HepG2 (cell line): ENCODE measurements around the gene PLCD4. TPM values are rescaled to one million over a fixed set of nuclear protein-coding genes. Genes with fewer than 3 reads are reported as not detected.

Source experiments
- ARID5B ChIP-seq: IDR thresholded peaks from 2 replicates; pipeline ENCODE4 v1.4.0; 2020; ENCODE audit warnings: mild to moderate bottlenecking, missing genetic modification reagents
- CSRNP2 ChIP-seq: sonication (generic); formaldehyde crosslinking; conservative IDR thresholded peaks from 2 replicates; pipeline ENCODE4 v1.8.0; 2022; ENCODE audit warnings: low read depth, missing genetic modification reagents
- KAT2B ChIP-seq: fragments of 150-350 bp; IDR thresholded peaks from 2 replicates; pipeline ENCODE4 v1.6.1; 2014; ENCODE audit warnings: low read depth, low read length, borderline replicate concordance
- KDM4B ChIP-seq: sonication (generic); formaldehyde crosslinking; IDR thresholded peaks from 2 replicates; pipeline ENCODE4 v1.4.0; 2020; ENCODE audit warnings: missing genetic modification reagents
- PATZ1 ChIP-seq: sonication (generic); formaldehyde crosslinking; IDR thresholded peaks from 2 replicates; pipeline ENCODE4 v1.4.0; 2020; ENCODE audit warnings: missing genetic modification reagents
- RXRA ChIP-seq: sonication (generic); formaldehyde crosslinking; IDR thresholded peaks from 2 replicates; pipeline ENCODE4 v1.5.1; 2020; ENCODE audit warnings: missing genetic modification reagents
- SOX13 ChIP-seq, 3 experiments: fragments of 450-650 bp in 1 of 3; sonication (generic) in 1 of 3; formaldehyde crosslinking in 1 of 3; IDR thresholded peaks in 2 of 3; conservative IDR thresholded peaks in 1 of 3; 2 replicates each; pipeline versions ENCODE4 v1.5.0 to v1.6.1; 2016 to 2020; ENCODE audit warnings: antibody characterized with exemption in 1 of 3, mild to moderate bottlenecking in 1 of 3, missing compliant biosample characterization in 1 of 3, missing genetic modification reagents in 1 of 3, moderate library complexity in 1 of 3
- STAT6 ChIP-seq: sonication (generic); formaldehyde crosslinking; IDR thresholded peaks from 2 replicates; pipeline ENCODE4 v1.4.0; 2020; ENCODE audit warnings: missing genetic modification reagents, mild to moderate bottlenecking, borderline replicate concordance
- XRCC5 ChIP-seq: fragments of 200-400 bp; formaldehyde crosslinking; optimal IDR thresholded peaks from 2 replicates; pipeline ENCODE3; 2017; ENCODE audit warnings: mild to moderate bottlenecking, low read length
- ZIK1 ChIP-seq: sonication (generic); formaldehyde crosslinking; IDR thresholded peaks from 2 replicates; pipeline ENCODE4 v1.5.0; 2020; ENCODE audit warnings: mild to moderate bottlenecking, low read depth, missing genetic modification reagents, borderline replicate concordance
- ZNF235 ChIP-seq: sonication (generic); formaldehyde crosslinking; IDR thresholded peaks from 2 replicates; pipeline ENCODE4 v1.8.1; 2023; ENCODE audit warnings: mild to moderate bottlenecking, missing genetic modification reagents, borderline replicate concordance
- ZNF260 ChIP-seq: sonication (generic); formaldehyde crosslinking; IDR thresholded peaks from 2 replicates; pipeline ENCODE4 v1.4.0; 2020; ENCODE audit warnings: missing genetic modification reagents, low read depth, mild to moderate bottlenecking, borderline replicate concordance
- ZNF276 ChIP-seq: sonication (generic); formaldehyde crosslinking; IDR thresholded peaks from 2 replicates; pipeline ENCODE4 v1.4.0; 2020; ENCODE audit warnings: mild to moderate bottlenecking, low read depth, missing genetic modification reagents
- ZNF782 ChIP-seq: sonication (generic); formaldehyde crosslinking; IDR thresholded peaks from 2 replicates; pipeline ENCODE4 v1.4.0; 2020; ENCODE audit warnings: missing genetic modification reagents, mild to moderate bottlenecking, borderline replicate concordance
- polyA plus RNA-seq, 8 experiments: library from polyadenylated mRNA; depleted of rRNA in 3 of 8; stranded (reverse) in 7 of 8; unstranded in 1 of 8; fragments of >200 nt; fragmentation: Illumina TruSeq in 4 of 8; extraction: Trizol in 4 of 8; gene quantifications; 2 replicates each; pipeline versions ENCODE4 v1.2.1 to v1.2.3, GENCODE V29; 2011 to 2016; ENCODE audit warnings: low read depth in 4 of 8, missing spikeins in 1 of 8, mixed read lengths in 1 of 8; ENCODE audit not compliant: insufficient read depth in 1 of 8
- total RNA-seq, 5 experiments: library from RNA; depleted of rRNA; stranded (reverse); fragments of >200 nt; fragmentation: Illumina TruSeq; extraction: Trizol; gene quantifications; 2 replicates each; pipeline ENCODE4 v1.2.3, GENCODE V29; 2016; ENCODE audit warnings: low read depth in 1 of 5

Gene PLCD4
- total and polyA plus RNA-seq, 2 of the 13 experiments (the other 11 are each of a cell fraction or from before 2014, with no cell fraction given): 0.26 TPM; not detected in 1

- TF ChIP-seq STAT6 (peak; percentile 90; the same call in 1 of the 2 replicates), ZNF235 (CRISPR knock-in tag) (peak; percentile 94), RXRA (peak; percentile 81), PATZ1 (CRISPR knock-in tag) (peak; percentile 88), CSRNP2 (CRISPR knock-in tag) (0 out of 2 replicates have a peak, but pooled peaks have one; percentile 91), SOX13 (IDR thresholded peaks at IDR 0.05) (0 out of 2 replicates have a peak, but pooled peaks have one; percentile 44), SOX13 (CRISPR knock-in tag; conservative IDR thresholded peaks at IDR 0.05 in 1 of 2, IDR thresholded peaks at IDR 0.05 in 1 of 2) (0 out of 4 replicates have a peak, but pooled peaks of 1 of the 2 experiments have one; percentile 0), ZNF260 (no peak), KAT2B (no peak), ARID5B (CRISPR knock-in tag) (peak; percentile 34), ZIK1 (peak; percentile 99), ZNF276 (peak; percentile 96), KDM4B (no peak; the same call in 1 of the 2 replicates), XRCC5 (peak; percentile 41), ZNF782 (CRISPR knock-in tag) (peak; percentile 87)
These were observed 39.3 kb upstream of the PLCD4 start, which contains the start of the genes CNOT9 and USP37 (continued) for GRCh38 chr2:218568190-218569037.
